HepG2 (cell line): ENCODE data around the gene MFSD2B. TPM values are rescaled to one million over a fixed set of nuclear protein-coding genes. Genes with fewer than 3 reads are reported as not detected.

Experiments
- ATAC-seq: fragments of 200-7000 bp; cut with Tn5 transposase; 3 replicates; pipeline ENCODE4 v1.9.1; 2020; ENCODE audit warnings: mild to moderate bottlenecking, moderate library complexity
- BruUV-seq: library from RNA; stranded (reverse); fragments of 400-500 nt; replicated peaks from 2 replicates; lab custom pipeline; 2021; lab: Mats Ljungman, UMichigan
- CTCF ChIA-PET: fragments of 300-600 bp; formaldehyde crosslinking; extraction: SDS; loops from one replicate; lab custom pipeline; 2021; ENCODE audit warnings: low total read pairs, inconsistent platforms, low intra/inter-chr PET ratio; lab: Yijun Ruan, JAX
- POLR2A ChIA-PET: fragments of 350-600 bp; sonication (Branson Sonifier 250); formaldehyde crosslinking; loops from one replicate; lab custom pipeline; 2020; ENCODE audit warnings: antibody characterized with exemption, inconsistent platforms; lab: Yijun Ruan, JAX
- DNase-seq: peaks from one replicate; pipeline ENCODE4 v3.0.0-alpha.2; 2015; ENCODE audit warnings: low spot score
- FAIRE-seq: peaks from 3 replicates; lab custom pipeline; 2011; peaks lifted over from hg19 to GRCh38; lab: Jason Lieb, UNC
- H2AFZ ChIP-seq: one replicate; pipeline ENCODE4 v1.6.1; 2011; ENCODE audit warnings: low read length, inconsistent platforms
- H3K27ac ChIP-seq: fragments of 300-600 bp; 3 replicates; pipeline ENCODE4 v1.8.0; 2011; ENCODE audit warnings: mixed run types, mild to moderate bottlenecking, mixed read lengths, low read length, inconsistent platforms; ENCODE audit not compliant: insufficient read depth; ENCODE audit errors: extremely low read length
- H3K27me3 ChIP-seq, 2 experiments: fragments of 200-600 bp in 1 of 2; 2 replicates in 1 of 2; 3 replicates in 1 of 2; pipeline versions ENCODE4 v1.6.0 to v1.8.0; 2011; ENCODE audit warnings: low read length in 2 of 2, mild to moderate bottlenecking in 2 of 2, moderate library complexity in 2 of 2, inconsistent platforms in 1 of 2; ENCODE audit not compliant: insufficient read depth in 2 of 2, control insufficient read depth in 1 of 2
- H3K36me3 ChIP-seq, 2 experiments: fragments of 200-600 bp in 1 of 2; replicated peaks in 1 of 2; 2 replicates in 1 of 2; 3 replicates in 1 of 2; pipeline versions ENCODE4 v1.5.1 to v1.8.0; 2011; ENCODE audit warnings: low read length in 2 of 2, inconsistent platforms in 1 of 2; ENCODE audit not compliant: insufficient read depth in 2 of 2, control insufficient read depth in 1 of 2
- H3K4me1 ChIP-seq: 2 replicates; pipeline ENCODE4 v1.5.1; 2012; ENCODE audit warnings: low read length, inconsistent platforms; ENCODE audit not compliant: insufficient read depth
- H3K4me2 ChIP-seq: 2 replicates; pipeline ENCODE4 v1.6.0; 2011; ENCODE audit warnings: low read depth, low read length, inconsistent platforms
- H3K4me3 ChIP-seq, 3 experiments: fragments of 200-600 bp in 1 of 3; sonication (generic), shearing (Covaris generic) in 1 of 3; replicated peaks in 1 of 3; 2 replicates each; pipeline ENCODE4 v1.5.1; 2011 to 2016; ENCODE audit warnings: low read length in 3 of 3, inconsistent platforms in 2 of 3, low read depth in 2 of 3, mild to moderate bottlenecking in 2 of 3, control low read depth in 1 of 3, mixed read lengths in 1 of 3; ENCODE audit not compliant: insufficient read depth in 1 of 3
- H3K79me2 ChIP-seq: one replicate; pipeline ENCODE4 v1.6.1; 2011; ENCODE audit warnings: low read length, inconsistent platforms; ENCODE audit not compliant: insufficient read depth
- H3K9ac ChIP-seq: 2 replicates; pipeline ENCODE4 v1.6.0; 2011; ENCODE audit warnings: mild to moderate bottlenecking, low read depth, low read length, inconsistent platforms; ENCODE audit not compliant: insufficient read depth
- H3K9me3 ChIP-seq: 2 replicates; pipeline ENCODE4 v1.5.1; 2012; ENCODE audit warnings: mild to moderate bottlenecking, low read length
- H4K20me1 ChIP-seq: 2 replicates; pipeline ENCODE4 v1.6.0; 2011; ENCODE audit warnings: inconsistent platforms, mild to moderate bottlenecking, low read length, moderate library complexity; ENCODE audit not compliant: insufficient read depth
- NCOA1 ChIP-seq: sonication (generic); formaldehyde crosslinking; IDR thresholded peaks from 2 replicates; pipeline ENCODE4 v1.9.0; 2021; ENCODE audit warnings: missing genetic modification reagents
- ZSCAN30 ChIP-seq: sonication (generic); formaldehyde crosslinking; IDR thresholded peaks from 2 replicates; pipeline ENCODE4 v1.5.0; 2020; ENCODE audit warnings: mild to moderate bottlenecking, missing genetic modification reagents
- WGBS: methylation state at CpG from one replicate; pipeline ENCODE4 v1.1.6; 2017; ENCODE audit warnings: low lambda C conversion rate; 5-methylcytosine and 5-hydroxymethylcytosine counted together
- in situ Hi-C: cut with HindIII; loops from 2 replicates; pipeline ENCODE4 v1.10.0; 2017; ENCODE audit warnings: low pct_unique_long_range_greater_than_20kb; ENCODE audit not compliant: extremely low pct_ligation_motif_present
- intact Hi-C: fragments of 100-400 bp; cut with micrococcal nuclease; formaldehyde crosslinking; loops from one replicate; pipeline ENCODE4 v1.10.0; 2022; ENCODE audit not compliant: unreplicated experiment
- polyA plus RNA-seq, 8 experiments: library from polyadenylated mRNA; depleted of rRNA in 3 of 8; stranded (reverse) in 7 of 8; unstranded in 1 of 8; fragments of >200 nt; fragmentation: Illumina TruSeq in 4 of 8; extraction: Trizol in 4 of 8; gene quantifications; 2 replicates each; pipeline versions ENCODE4 v1.2.1 to v1.2.3, GENCODE V29; 2011 to 2016; ENCODE audit warnings: low read depth in 4 of 8, missing spikeins in 1 of 8, mixed read lengths in 1 of 8; ENCODE audit not compliant: insufficient read depth in 1 of 8
- small RNA-seq, 3 experiments: library from RNA; depleted of rRNA; stranded (forward); fragments of <200 nt; gene quantifications; one replicate each; pipeline ENCODE3, GENCODE V24; 2012; ENCODE audit warnings: low read depth in 2 of 3, low replicate concordance in 1 of 3; ENCODE audit not compliant: insufficient read length in 3 of 3, insufficient read depth in 2 of 3
- total RNA-seq, 5 experiments: library from RNA; depleted of rRNA; stranded (reverse); fragments of >200 nt; fragmentation: Illumina TruSeq; extraction: Trizol; gene quantifications; 2 replicates each; pipeline ENCODE4 v1.2.3, GENCODE V29; 2016; ENCODE audit warnings: low read depth in 1 of 5
- TF ChIP-seq, protein P1 (sequence below): sonication (generic); formaldehyde crosslinking; IDR thresholded peaks from 2 replicates; pipeline ENCODE4 v1.4.0; 2020; ENCODE audit warnings: low read depth, mild to moderate bottlenecking, missing genetic modification reagents
- TF ChIP-seq, protein P2 (sequence below): sonication (generic); formaldehyde crosslinking; IDR thresholded peaks from 2 replicates; pipeline ENCODE4 v1.5.0; 2020; ENCODE audit warnings: mild to moderate bottlenecking, missing genetic modification reagents
- TF ChIP-seq, protein P3 (sequence below): sonication (generic); formaldehyde crosslinking; IDR thresholded peaks from 2 replicates; pipeline ENCODE4 v1.8.1; 2023; ENCODE audit warnings: mild to moderate bottlenecking, missing genetic modification reagents

The MFSD2B gene
- total and polyA plus RNA-seq, 2 of the 13 experiments (the other 11 are each of a cell fraction or from before 2014, with no cell fraction given): 0.21 to 0.93 TPM

DNA sequence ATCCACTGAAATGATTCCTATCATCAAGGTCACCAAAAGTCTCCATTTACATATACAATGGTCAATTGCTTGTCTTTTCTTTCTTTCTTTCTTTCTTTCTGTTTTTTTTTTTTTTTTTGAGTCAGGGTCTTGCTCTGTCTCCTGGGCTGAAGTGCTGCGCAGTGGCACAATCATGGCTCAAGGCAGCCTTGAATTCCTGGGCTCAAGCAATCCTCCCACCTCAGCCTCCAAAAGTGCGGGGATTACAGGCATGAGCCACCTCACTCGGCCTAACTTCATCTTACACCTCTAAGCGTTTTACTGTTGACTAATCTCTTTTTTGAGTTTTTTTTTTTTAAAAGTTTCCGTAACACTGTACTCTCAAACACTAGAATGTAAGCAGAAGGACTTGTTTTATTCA lies 65.4 kb downstream of the MFSD2B start:
- TF ChIP-seq, protein P1, sequence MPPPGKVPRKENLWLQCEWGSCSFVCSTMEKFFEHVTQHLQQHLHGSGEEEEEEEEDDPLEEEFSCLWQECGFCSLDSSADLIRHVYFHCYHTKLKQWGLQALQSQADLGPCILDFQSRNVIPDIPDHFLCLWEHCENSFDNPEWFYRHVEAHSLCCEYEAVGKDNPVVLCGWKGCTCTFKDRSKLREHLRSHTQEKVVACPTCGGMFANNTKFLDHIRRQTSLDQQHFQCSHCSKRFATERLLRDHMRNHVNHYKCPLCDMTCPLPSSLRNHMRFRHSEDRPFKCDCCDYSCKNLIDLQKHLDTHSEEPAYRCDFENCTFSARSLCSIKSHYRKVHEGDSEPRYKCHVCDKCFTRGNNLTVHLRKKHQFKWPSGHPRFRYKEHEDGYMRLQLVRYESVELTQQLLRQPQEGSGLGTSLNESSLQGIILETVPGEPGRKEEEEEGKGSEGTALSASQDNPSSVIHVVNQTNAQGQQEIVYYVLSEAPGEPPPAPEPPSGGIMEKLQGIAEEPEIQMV: no peak
- TF ChIP-seq, protein P2, sequence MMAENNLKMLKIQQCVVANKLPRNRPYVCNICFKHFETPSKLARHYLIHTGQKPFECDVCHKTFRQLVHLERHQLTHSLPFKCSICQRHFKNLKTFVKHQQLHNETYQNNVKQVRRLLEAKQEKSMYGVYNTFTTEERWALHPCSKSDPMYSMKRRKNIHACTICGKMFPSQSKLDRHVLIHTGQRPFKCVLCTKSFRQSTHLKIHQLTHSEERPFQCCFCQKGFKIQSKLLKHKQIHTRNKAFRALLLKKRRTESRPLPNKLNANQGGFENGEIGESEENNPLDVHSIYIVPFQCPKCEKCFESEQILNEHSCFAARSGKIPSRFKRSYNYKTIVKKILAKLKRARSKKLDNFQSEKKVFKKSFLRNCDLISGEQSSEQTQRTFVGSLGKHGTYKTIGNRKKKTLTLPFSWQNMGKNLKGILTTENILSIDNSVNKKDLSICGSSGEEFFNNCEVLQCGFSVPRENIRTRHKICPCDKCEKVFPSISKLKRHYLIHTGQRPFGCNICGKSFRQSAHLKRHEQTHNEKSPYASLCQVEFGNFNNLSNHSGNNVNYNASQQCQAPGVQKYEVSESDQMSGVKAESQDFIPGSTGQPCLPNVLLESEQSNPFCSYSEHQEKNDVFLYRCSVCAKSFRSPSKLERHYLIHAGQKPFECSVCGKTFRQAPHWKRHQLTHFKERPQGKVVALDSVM: peak; percentile 66; the same call in 1 of the 2 replicates
- TF ChIP-seq NCOA1 (CRISPR knock-in tag) (no peak), ZSCAN30 (no peak)
- TF ChIP-seq, protein P3, sequence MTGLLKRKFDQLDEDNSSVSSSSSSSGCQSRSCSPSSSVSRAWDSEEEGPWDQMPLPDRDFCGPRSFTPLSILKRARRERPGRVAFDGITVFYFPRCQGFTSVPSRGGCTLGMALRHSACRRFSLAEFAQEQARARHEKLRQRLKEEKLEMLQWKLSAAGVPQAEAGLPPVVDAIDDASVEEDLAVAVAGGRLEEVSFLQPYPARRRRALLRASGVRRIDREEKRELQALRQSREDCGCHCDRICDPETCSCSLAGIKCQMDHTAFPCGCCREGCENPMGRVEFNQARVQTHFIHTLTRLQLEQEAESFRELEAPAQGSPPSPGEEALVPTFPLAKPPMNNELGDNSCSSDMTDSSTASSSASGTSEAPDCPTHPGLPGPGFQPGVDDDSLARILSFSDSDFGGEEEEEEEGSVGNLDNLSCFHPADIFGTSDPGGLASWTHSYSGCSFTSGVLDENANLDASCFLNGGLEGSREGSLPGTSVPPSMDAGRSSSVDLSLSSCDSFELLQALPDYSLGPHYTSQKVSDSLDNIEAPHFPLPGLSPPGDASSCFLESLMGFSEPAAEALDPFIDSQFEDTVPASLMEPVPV (CRISPR knock-in tag): no peak
- TF ChIP-seq, all 625 proteins: peak for 1
- Histone ChIP-seq H4K20me1 (no peaks in the 10 kb centered on the region), H3K4me2 (peak overlapping the region; percentile 72), H3K4me3 (peak overlapping the region; percentile 76 to 100 (median 94)), H3K27me3 (no peaks in the 10 kb centered on the region; a peak in 1 of 5 replicates), H3K9me3 (no peaks in the 10 kb centered on the region), H3K27ac (peak overlapping the region; percentile 59), H3K79me2 (peaks cover 28% of the 10 kb centered on the region), H2AFZ (no peak overlapping the region), H3K4me1 (peaks cover 15% of the 10 kb centered on the region), H3K9ac (peak overlapping the region; percentile 85), H3K36me3 (peaks cover 6 to 25% of the 10 kb centered on the region in 2 experiments)
- no peak for ATAC-seq
- ChIA-PET POLR2A (interaction anchor here (1.6 to 2.6 kb wide), 3 partner anchors 9 to 60 kb away, joined by 4 to 38 read pairs (median 17); partner anchors contain the start of gene TP53I3), CTCF (interaction anchor here (2.3 kb wide), 1 partner anchor 89 kb away, joined by 10 read pairs; no protein-coding TSS in a partner anchor)
- in situ Hi-C loops (no loop called here), intact Hi-C loops (no loop called here)
- no peak for DNase-seq
- WGBS: 42% methylated on average over 5 of the region's 5 CpGs
- no TSS peak for BruUV-seq
- no peak for FAIRE-seq

Small RNA genes within 50 kb of the gene (small RNA-seq; reads per million reads assigned to genes)
- gene RN7SL610P (0 reads per million in 3 experiments), gene RNU6-370P (0 reads per million in 3 experiments)

Other genes starting within 250 kb of the MFSD2B start
- gene ATAD2B, start 83.0 kb upstream of the MFSD2B start, total RNA-seq (2016; rRNA removed; fragmentation: Illumina TruSeq; extraction: Trizol): 22.2 and 22.4 TPM in 2 replicates
- 4.3 and 5.3 TPM in 2 replicates for gene ATAD2B, start 83.0 kb upstream of the MFSD2B start, polyA plus RNA-seq (2011; rRNA removed)
- 20.9 and 29.6 TPM in 2 replicates for gene UBXN2A, start 69.6 kb upstream of the MFSD2B start, total RNA-seq (2016; rRNA removed; fragmentation: Illumina TruSeq; extraction: Trizol)
- gene UBXN2A, start 69.6 kb upstream of the MFSD2B start, polyA plus RNA-seq (2011; rRNA removed): 6.8 and 8.3 TPM in 2 replicates
- gene WDCP, start 37.3 kb downstream of the MFSD2B start, total RNA-seq (2016; rRNA removed; fragmentation: Illumina TruSeq; extraction: Trizol): 22.6 and 39.4 TPM in 2 replicates
- 17.4 and 20.6 TPM in 2 replicates for gene WDCP, start 37.3 kb downstream of the MFSD2B start, polyA plus RNA-seq (2011; rRNA removed)
- gene FKBP1B, start 39.7 kb downstream of the MFSD2B start, total RNA-seq (2016; rRNA removed; fragmentation: Illumina TruSeq; extraction: Trizol): 35.2 and 36.8 TPM in 2 replicates
- gene FKBP1B, start 39.7 kb downstream of the MFSD2B start, polyA plus RNA-seq (2011; rRNA removed): 96.3 and 103 TPM in 2 replicates
- gene SF3B6, start 66.2 kb downstream of the MFSD2B start, total RNA-seq (2016; rRNA removed; fragmentation: Illumina TruSeq; extraction: Trizol): 182 and 254 TPM in 2 replicates
- 140 and 177 TPM in 2 replicates for gene SF3B6, start 66.2 kb downstream of the MFSD2B start, polyA plus RNA-seq (2011; rRNA removed)
- 44.1 and 48.2 TPM in 2 replicates for gene TP53I3, start 74.7 kb downstream of the MFSD2B start, total RNA-seq (2016; rRNA removed; fragmentation: Illumina TruSeq; extraction: Trizol)
- 24.6 and 25.0 TPM in 2 replicates for gene TP53I3, start 74.7 kb downstream of the MFSD2B start, polyA plus RNA-seq (2011; rRNA removed)
- 0.20 TPM in 1 of 2 replicates, not detected in the other for gene PFN4, start 113.2 kb downstream of the MFSD2B start, total RNA-seq (2016; rRNA removed; fragmentation: Illumina TruSeq; extraction: Trizol)
- gene PFN4, start 113.2 kb downstream of the MFSD2B start, polyA plus RNA-seq (2011; rRNA removed): 0.12 TPM in 1 of 2 replicates, not detected in the other
- 0.45 and 1.1 TPM in 2 replicates for gene FAM228B, start 113.4 kb downstream of the MFSD2B start, total RNA-seq (2016; rRNA removed; fragmentation: Illumina TruSeq; extraction: Trizol)
- 0.79 and 0.99 TPM in 2 replicates for gene FAM228B, start 113.4 kb downstream of the MFSD2B start, polyA plus RNA-seq (2011; rRNA removed)
- gene FAM228A, start 165.0 kb downstream of the MFSD2B start, total RNA-seq (2016; rRNA removed; fragmentation: Illumina TruSeq; extraction: Trizol): not detected in 2 replicates
- gene FAM228A, start 165.0 kb downstream of the MFSD2B start, polyA plus RNA-seq (2011; rRNA removed): not detected in 2 replicates